Natural killer cell treated with Interleukin-12 subunit alpha and Interleukin-12 subunit beta and Interleukin-15 and Interleukin-18, amount 100 ng/mL, for 72 hours (primary cell): ENCODE measurements around the gene MYO18A. TPM values are rescaled to one million over a fixed set of nuclear protein-coding genes. Genes with fewer than 3 reads are reported as not detected.
"Not testable (repeated sequence)": the region's sequence is repeated elsewhere in the genome, so short reads cannot be mapped to it uniquely, and the experiment has no call there.

ENCODE experiments used
- ATAC-seq, 2 donors: fragments of 150-1000 bp; cut with Tn5 transposase in 1 of 2; sonication (Bioruptor Pico), chemical (Tn5 transposase) in 1 of 2; 2 replicates each; pipeline ENCODE4 v1.10.0; 2021
- DNase-seq: peaks from one replicate; pipeline ENCODE4 v3.0.0; 2022; ENCODE audit warnings: low spot score
- H3K27ac Mint-ChIP-seq, 2 donors: 1 replicate in 1 of 2; 2 replicates in 1 of 2; pipeline ENCODE4 v1.8.0; 2022; ENCODE audit warnings: mixed read lengths in 2 of 2, mild to moderate bottlenecking in 1 of 2, moderate library complexity in 1 of 2
- H3K27me3 Mint-ChIP-seq, 2 donors: 1 replicate in 1 of 2; 2 replicates in 1 of 2; pipeline ENCODE4 v1.8.0; 2022; ENCODE audit warnings: mixed read lengths in 2 of 2
- H3K36me3 Mint-ChIP-seq: one replicate; pipeline ENCODE4 v1.8.0; 2022; ENCODE audit warnings: mixed read lengths
- H3K4me1 Mint-ChIP-seq, 2 donors: 1 replicate in 1 of 2; 2 replicates in 1 of 2; pipeline ENCODE4 v1.8.0; 2022; ENCODE audit warnings: low read depth in 2 of 2, mixed read lengths in 2 of 2, mild to moderate bottlenecking in 1 of 2
- H3K4me3 Mint-ChIP-seq: one replicate; pipeline ENCODE4 v1.8.0; 2022; ENCODE audit warnings: mixed read lengths
- H3K9me3 Mint-ChIP-seq: 2 replicates; pipeline ENCODE4 v1.8.0; 2022; ENCODE audit warnings: mixed read lengths
- total RNA-seq, 2 donors: library from RNA; stranded (reverse); gene quantifications; one replicate each; pipeline ENCODE4 v1.2.3, GENCODE V29; 2022

MYO18A gene
- total RNA-seq, 2 donors from 2014 or later = 56.7 to 60.9 TPM

DNA sequence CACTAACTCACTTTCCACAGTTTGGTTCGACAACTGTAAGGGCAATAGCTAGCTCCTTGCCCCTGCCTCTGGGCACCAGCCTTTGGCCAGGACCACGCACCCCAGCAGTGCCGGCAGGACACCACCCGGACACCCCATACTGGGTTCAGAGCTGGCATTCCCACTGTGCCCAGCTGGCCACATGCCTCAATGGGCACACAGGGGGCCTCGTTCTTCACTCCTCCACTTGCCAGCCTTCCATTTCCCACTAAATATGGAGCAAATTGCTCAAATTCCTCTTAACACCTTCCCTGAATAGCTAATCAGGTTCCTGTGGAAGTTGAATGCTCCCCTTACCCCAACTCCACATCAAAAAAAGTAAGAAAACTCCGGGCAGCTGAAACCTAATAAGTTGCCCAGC lies 84.8 kb downstream of the MYO18A start:
- Mint-ChIP-seq H3K27ac (no peak overlapping the region), H3K9me3 (no peaks in the 10 kb centered on the region), H3K36me3 (no peaks in the 10 kb centered on the region), H3K4me3 (no peak overlapping the region), H3K27me3 (no peaks in the 10 kb centered on the region), H3K4me1 (peaks cover 0 to 4% of the 10 kb centered on the region in 2 donors)
- no peak for DNase-seq
- no peak for ATAC-seq

DNA sequence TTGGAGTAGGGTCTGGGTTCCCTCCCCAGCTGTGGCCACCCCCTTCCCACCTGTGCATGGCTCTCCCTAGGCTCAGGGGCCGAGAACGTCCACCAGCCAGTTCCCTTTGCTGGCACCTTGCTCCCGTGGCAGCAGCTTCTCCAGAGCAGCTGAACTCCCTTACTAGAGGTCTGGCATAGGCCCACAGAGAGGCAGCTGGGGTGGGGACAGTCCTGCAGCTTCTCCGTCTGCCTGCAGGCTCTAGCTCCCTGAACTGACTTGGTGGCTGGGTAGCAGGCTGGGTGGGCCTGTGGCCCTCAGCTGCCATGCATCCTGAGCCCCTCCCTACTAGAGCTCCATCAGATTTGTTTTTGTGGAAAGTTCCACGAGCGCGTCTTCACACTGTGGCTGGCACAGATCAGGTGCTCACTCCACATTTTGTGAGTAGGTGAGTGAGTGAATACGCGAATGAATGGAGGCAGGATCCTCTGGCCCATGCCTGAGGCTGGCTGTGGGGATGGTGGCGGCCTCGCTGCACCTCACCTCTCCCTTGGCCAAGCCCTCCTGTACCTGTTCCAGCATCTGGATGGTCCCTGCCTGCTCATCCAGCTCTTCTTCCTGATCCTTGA lies 86.0 kb downstream of the MYO18A start:
- no peaks in the 10 kb centered on the region for H3K27me3 Mint-ChIP-seq
- no peak overlapping the region for H3K27ac Mint-ChIP-seq
- ATAC-seq (no peak), DNase-seq (no peak)
- no peaks in the 10 kb centered on the region for H3K9me3 Mint-ChIP-seq
- H3K4me1 Mint-ChIP-seq = peaks cover 0 to 4% of the 10 kb centered on the region in 2 donors
- H3K36me3 Mint-ChIP-seq = no peaks in the 10 kb centered on the region
- no peak overlapping the region for H3K4me3 Mint-ChIP-seq

DNA sequence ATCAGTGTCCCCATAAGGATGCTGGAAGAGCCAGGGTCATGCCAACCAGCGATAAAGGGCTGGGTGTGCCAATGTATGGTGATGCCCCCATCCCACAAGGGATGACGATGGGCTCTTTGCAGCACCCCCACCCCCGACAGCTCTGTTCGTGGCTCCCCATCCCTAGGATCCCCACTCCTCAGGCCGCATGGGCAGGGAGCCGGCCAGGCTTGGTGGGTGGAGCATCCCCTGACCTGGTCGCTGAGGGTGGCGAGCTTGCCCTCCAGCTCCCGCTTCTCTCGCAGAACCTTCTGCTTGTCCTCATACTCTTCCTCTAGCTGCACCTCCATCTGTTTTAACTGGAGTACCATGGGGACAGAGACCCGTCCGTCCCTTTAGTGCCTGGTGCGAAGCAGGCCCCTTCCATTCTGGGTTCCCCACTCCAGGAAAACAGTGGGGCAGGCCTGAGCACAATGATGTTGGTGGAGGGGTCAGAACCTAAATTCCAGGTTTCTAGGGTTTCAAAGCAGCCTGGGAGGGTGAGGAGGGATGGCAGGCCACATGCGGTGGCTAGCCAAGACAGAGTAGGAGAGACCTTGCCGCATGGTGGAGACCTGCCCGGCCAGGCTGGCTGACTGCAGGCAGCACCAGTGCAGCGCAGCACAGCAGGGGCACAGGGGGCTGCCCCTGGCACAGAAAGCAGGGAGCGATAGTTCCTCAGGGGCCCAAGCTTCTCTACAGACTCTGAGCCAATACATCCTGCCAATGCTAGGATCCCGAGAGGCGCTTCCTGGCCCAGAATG lies 86.9 kb downstream of the MYO18A start:
- Mint-ChIP-seq H3K27me3 (no peaks in the 10 kb centered on the region), H3K9me3 (no peaks in the 10 kb centered on the region), H3K36me3 (no peaks in the 10 kb centered on the region), H3K27ac (no peak overlapping the region), H3K4me1 (peaks cover 0 to 4% of the 10 kb centered on the region in 2 donors), H3K4me3 (no peak overlapping the region)
- DNase-seq = no peak
- no peak for ATAC-seq

DNA sequence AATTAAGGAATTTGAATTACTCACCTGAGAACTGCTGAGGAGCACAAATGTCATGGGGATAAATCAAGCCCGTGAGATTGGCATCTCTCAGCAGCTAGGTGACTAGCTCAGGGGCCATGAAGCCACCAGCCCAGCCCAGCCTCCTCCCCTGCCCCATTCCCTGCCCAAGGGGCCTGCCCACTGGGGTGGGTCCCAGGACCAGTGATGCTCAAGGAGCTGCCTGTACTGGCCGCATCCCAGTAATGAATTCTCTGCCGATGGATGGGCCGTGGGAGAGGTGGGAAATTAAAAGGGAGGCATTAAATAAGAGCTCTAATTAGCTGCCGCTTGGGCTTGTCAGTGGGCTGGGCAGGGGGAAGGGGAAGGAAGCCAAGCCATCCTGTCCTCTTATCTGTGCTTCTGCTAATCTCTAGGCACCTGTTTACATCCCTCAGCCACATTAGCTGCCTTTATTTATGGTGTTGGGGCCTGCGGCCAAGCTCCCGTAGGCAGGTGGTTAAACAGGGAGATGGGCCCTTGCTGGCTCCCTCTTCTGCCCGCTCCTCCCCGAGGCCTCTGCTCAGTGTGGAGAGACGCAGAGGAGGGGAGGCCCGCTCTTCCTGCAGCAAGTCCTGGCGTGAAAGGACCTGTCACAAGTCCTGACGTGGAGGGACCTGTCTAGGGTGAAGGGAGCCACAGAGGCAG lies 88.5 kb downstream of the MYO18A start:
- Mint-ChIP-seq H3K4me3 (no peak overlapping the region), H3K27ac (no peak overlapping the region), H3K27me3 (no peaks in the 10 kb centered on the region), H3K36me3 (no peaks in the 10 kb centered on the region), H3K4me1 (no peaks in the 10 kb centered on the region), H3K9me3 (no peaks in the 10 kb centered on the region)
- no peak for DNase-seq
- ATAC-seq = no peak

DNA sequence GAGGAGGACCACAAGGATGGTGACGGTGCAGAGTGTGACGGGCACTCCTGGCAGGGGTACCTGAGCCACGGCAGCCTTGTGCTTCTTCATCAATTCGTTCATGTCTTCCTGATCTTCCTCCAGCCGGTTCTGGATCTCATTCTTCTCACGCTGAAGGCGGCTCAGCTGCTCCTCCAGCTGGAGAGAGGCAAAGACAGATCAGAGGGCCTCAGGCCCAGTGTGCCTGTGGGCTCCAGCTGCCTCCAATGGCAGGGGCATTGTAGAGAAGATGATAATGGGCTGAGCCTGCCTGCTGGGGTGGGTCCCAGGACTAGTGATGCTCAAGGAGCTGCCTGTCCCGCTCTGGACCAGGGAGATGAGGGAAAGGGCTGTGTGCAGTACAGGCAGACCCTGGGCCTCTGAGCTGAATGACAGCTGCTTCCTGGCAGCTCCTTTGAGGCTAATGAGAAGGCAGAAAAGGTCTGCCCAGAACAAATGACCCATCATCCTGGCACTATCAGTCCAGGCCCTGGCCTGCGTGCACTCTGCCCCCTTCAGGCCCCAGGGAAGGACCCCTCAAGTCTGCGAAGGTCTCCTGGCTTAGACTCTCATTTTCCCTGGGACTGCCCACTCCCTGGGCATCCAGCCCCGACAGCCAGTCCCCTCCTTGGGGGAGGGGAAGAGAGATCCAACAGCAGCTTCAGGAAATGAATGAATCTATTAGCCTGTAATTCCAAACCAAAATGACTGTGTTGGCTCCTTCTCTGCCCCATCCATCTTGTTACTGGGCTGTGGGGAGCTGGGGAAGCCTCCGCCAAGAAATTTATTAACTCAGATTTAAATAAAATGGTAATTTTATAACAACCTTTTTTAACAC lies 89.2 kb downstream of the MYO18A start:
- Mint-ChIP-seq H3K4me1 (no peaks in the 10 kb centered on the region), H3K27ac (no peak overlapping the region), H3K4me3 (no peak overlapping the region), H3K9me3 (no peaks in the 10 kb centered on the region), H3K27me3 (no peaks in the 10 kb centered on the region), H3K36me3 (no peaks in the 10 kb centered on the region)
- no peak for ATAC-seq
- DNase-seq = no peak

DNA sequence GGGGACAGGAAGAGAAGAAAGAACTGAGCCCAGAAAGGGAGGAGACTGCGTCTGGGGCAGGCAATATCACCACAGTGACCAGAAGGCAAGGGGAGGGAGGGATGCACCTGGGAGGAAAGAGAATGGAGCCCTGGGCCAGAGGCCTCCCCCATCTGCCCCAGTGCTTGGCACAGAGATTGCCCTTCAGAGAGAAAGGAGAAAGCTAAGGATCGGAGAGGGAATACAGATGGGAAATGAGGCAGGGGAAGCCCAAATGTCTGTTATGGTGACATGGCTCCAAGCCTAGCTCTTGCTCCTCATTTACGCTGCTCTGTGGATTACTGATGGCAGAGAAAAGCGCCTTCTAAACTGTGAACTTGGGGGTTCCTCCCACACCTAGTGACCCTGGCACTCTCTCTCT lies 90.1 kb downstream of the MYO18A start:
- ATAC-seq = no peak
- no peaks in the 10 kb centered on the region for H3K9me3 Mint-ChIP-seq
- H3K36me3 Mint-ChIP-seq = no peaks in the 10 kb centered on the region
- H3K27ac Mint-ChIP-seq = no peak overlapping the region
- no peak for DNase-seq
- no peaks in the 10 kb centered on the region for H3K4me1 Mint-ChIP-seq
- no peak overlapping the region for H3K4me3 Mint-ChIP-seq
- H3K27me3 Mint-ChIP-seq = no peaks in the 10 kb centered on the region

DNA sequence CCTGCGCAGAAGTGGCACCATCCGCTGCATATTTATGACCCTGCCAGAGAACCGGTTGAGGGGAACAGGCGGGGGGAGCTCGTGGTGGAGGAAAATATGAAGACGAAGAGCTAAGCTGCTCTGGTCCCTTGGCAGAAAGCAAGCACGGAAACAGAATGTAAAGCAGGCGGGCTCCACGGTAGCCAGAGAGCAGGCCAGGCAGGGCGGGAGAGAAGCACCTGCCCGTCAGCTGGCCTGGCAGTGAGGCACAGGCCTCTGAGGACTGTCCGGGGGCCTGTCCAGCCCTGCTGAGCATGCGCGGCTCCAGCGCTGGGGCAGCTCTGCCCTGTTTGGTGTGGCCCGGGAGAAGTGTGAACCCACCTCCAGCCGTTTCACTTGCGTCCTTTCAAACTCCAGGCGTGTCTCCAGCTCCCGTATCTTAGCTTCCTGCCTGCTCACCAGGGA lies 90.6 kb downstream of the MYO18A start:
- DNase-seq (no peak), ATAC-seq (no peak)
- Mint-ChIP-seq H3K4me3 (no peak overlapping the region), H3K27me3 (no peaks in the 10 kb centered on the region), H3K36me3 (no peaks in the 10 kb centered on the region), H3K4me1 (no peaks in the 10 kb centered on the region), H3K27ac (no peak overlapping the region), H3K9me3 (no peaks in the 10 kb centered on the region)

DNA sequence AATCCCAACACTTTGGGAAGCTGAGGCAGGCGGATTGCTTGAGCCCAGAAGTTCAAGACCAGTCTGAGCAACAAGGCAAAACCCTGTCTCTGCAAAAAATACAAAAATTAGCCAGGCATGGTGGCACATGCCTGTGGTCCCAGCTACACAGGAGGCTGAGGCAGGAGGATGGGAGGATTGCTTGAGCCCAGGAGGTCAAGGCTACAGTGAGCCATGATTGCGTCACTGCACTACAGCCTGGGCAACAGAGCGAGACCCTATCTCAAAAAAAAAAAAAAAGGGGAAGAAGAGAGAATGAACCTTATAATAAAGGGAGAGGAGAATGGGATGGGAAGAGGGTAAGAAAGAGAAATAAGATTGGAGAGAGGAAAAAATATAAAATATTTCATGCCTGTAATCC lies 91.4 kb downstream of the MYO18A start:
- ATAC-seq, H3K4me1 Mint-ChIP-seq, H3K9me3 Mint-ChIP-seq, H3K36me3 Mint-ChIP-seq, DNase-seq, H3K4me3 Mint-ChIP-seq, H3K27me3 Mint-ChIP-seq: not testable (repeated sequence)
- H3K27ac Mint-ChIP-seq = peak overlapping the region in 1 of 2 donors; percentile 25

DNA sequence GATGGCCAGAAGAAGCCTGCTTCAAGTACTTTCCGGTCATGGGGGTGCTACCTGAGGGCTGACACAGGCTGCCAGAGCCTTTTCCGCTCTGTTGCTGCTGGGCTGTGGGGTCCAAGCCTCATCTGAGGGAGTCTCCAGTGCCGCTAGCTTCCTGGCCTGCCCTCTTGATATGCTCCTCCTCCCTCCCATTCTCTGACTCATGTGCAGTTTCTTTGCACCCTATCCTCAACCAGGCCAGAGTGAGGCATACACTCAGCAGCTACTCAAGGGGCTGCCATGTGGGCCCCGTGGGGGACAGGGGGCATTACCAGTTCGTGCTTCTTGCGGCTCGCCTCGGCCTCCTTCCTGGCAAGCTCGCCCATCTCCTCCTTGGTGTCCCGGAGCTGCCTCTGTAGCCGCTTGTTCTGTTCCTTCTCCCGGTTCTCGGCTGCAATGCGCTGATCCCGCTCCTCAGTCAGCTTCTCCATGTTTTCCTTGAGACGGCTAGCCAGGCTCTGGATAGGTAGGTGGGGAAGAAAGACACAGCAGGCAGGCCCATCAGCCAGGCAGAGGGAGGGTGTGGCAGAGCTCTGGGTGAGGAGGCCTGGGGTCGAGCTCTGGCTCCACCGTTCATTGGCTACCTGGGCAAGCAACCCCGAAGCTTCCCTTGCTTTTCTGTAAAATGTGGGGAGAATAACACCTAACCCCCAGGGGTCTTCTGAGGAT lies 93.4 kb downstream of the MYO18A start:
- Mint-ChIP-seq H3K4me1 (no peaks in the 10 kb centered on the region), H3K36me3 (no peaks in the 10 kb centered on the region), H3K4me3 (no peak overlapping the region), H3K9me3 (no peaks in the 10 kb centered on the region), H3K27ac (no peak overlapping the region), H3K27me3 (no peaks in the 10 kb centered on the region)
- DNase-seq = no peak
- no peak for ATAC-seq

DNA sequence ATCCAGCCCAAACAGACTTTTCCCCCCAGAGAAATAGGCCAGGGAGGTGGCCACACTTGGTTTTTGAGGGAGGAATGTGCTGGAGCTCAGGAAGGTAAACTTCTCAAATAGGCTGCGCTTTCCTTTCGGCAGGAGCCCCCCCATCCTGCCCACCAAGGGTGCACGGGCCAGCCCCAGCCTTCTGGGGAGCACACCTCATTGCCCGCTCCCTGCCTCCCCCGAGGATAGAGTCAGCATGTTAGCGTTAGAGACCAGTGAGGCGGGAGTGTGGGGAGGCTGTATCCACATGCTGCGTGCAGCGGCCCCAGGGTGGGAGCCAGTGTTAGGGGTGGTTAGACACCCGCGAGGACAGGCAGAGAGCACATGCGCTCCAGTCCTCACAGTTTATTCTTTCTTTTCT lies 95.0 kb downstream of the MYO18A start:
- DNase-seq = no peak
- no peak for ATAC-seq
- Mint-ChIP-seq H3K27ac (no peak overlapping the region), H3K27me3 (no peaks in the 10 kb centered on the region), H3K36me3 (no peaks in the 10 kb centered on the region), H3K9me3 (no peaks in the 10 kb centered on the region), H3K4me3 (no peak overlapping the region), H3K4me1 (no peaks in the 10 kb centered on the region)

DNA sequence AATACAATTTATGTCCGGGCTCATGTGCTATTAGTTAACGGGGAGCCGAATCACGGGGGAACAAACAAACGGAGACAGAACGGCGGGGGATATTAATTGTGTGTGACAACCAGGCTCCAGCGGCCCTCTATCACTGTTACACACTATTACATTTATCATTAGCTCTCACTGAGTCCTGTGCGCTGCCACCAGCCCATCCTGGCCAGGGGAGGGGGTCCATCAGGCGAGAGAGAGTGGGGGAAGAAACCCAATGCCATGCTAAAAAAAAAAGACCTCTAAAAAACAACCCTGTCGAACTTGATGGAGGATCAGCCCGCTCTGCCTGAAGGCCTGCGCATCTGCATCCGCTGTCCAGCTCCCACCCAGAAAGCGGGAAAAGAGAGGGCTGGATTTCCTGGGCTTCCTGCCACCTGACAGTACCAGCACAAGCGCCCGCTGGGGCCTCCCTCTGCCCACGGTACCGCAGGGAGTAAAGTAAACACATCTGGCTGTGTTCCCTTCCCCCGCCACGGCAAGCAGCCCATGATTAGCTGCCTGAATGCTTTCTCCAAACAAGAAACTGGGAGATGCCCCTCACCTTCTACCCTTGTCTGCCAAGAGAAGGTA lies 95.6 kb downstream of the MYO18A start:
- H3K27me3 Mint-ChIP-seq = no peaks in the 10 kb centered on the region
- no peaks in the 10 kb centered on the region for H3K4me1 Mint-ChIP-seq
- no peak overlapping the region for H3K27ac Mint-ChIP-seq
- no peak for ATAC-seq
- H3K36me3 Mint-ChIP-seq = no peaks in the 10 kb centered on the region
- DNase-seq = no peak
- no peak overlapping the region for H3K4me3 Mint-ChIP-seq
- H3K9me3 Mint-ChIP-seq = no peaks in the 10 kb centered on the region

DNA sequence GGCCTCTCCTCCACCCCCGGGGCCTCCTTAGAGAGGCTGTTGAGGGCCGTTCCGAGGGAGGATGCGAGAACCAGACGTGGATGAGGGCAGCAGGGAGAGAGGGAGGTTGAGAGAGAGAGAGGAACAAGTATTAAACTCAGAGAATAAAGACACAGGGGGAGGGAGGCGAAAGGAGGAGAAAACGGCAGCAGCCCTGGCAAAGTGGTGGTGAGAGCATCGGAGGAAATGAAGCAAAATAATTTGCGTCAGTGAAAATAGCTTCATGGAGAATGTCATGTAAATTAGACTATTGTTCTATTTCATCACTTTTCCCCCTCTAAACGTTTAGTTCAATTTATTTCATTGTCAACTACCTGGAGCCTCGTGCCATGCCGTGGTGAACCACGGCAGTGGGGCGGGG lies 99.2 kb downstream of the MYO18A start:
- no peaks in the 10 kb centered on the region for H3K27me3 Mint-ChIP-seq
- ATAC-seq = no peak
- peaks cover 0 to 3% of the 10 kb centered on the region in 2 donors for H3K4me1 Mint-ChIP-seq
- H3K4me3 Mint-ChIP-seq = no peak overlapping the region
- no peaks in the 10 kb centered on the region for H3K9me3 Mint-ChIP-seq
- no peak for DNase-seq
- H3K27ac Mint-ChIP-seq = no peak overlapping the region
- H3K36me3 Mint-ChIP-seq = no peaks in the 10 kb centered on the region

DNA sequence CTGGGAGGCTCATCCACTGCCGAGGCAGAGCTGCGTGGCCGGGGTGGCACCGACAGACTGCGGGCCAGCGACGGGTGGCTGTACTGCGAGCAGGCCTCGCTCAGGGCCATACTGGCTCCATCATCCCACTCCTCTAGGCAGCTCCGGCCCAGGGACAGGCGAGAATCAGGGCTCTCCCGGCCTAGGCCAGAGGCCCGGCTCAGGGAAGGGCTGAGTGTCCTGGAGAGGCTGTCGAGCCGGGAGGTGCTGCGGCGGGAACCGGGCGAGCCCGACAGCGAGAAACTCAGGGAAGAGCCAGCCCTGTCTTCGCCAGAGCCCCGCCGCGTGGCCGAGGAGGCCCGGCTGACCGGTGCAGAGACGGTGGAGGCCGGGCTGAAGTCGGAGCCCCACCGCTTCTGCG lies 99.9 kb downstream of the MYO18A start:
- DNase-seq = no peak
- no peak overlapping the region for H3K4me3 Mint-ChIP-seq
- no peaks in the 10 kb centered on the region for H3K36me3 Mint-ChIP-seq
- peaks cover 4 to 7% of the 10 kb centered on the region in 2 donors for H3K4me1 Mint-ChIP-seq
- no peak overlapping the region for H3K27ac Mint-ChIP-seq
- no peaks in the 10 kb centered on the region for H3K9me3 Mint-ChIP-seq
- H3K27me3 Mint-ChIP-seq = no peaks in the 10 kb centered on the region
- peak in 1 of 2 donors; percentile 21 for ATAC-seq
